Ascending aorta (tissue), 2 donors: ENCODE data around the gene DENND11. TPM values are rescaled to one million over a fixed set of nuclear protein-coding genes. Genes with fewer than 3 reads are reported as not detected.

Experiments
- DNase-seq, 2 donors: peaks; one replicate each; pipeline ENCODE4 v3.0.0-alpha.2; 2019; ENCODE audit warnings: low spot score in 2 of 2
- H3K27ac ChIP-seq, 2 donors: fragments of 200-600 bp; sonication (generic); one replicate each; pipeline ENCODE4 v1.5.1; 2016 to 2017; ENCODE audit warnings: mild to moderate bottlenecking in 1 of 2
- H3K27me3 ChIP-seq: fragments of 200-600 bp; sonication (generic); one replicate; pipeline ENCODE4 v1.5.1; 2017
- H3K36me3 ChIP-seq, 2 donors: fragments of 200-600 bp; sonication (generic); one replicate each; pipeline ENCODE4 v1.5.1; 2016
- H3K4me1 ChIP-seq, 2 donors: fragments of 200-600 bp; sonication (generic); one replicate each; pipeline ENCODE4 v1.5.1; 2016 to 2017; ENCODE audit warnings: mild to moderate bottlenecking in 1 of 2
- H3K4me3 ChIP-seq, 2 donors: fragments of 200-600 bp; sonication (generic); one replicate each; pipeline ENCODE4 v1.5.1; 2016 to 2017; ENCODE audit warnings: mild to moderate bottlenecking in 1 of 2
- H3K9me3 ChIP-seq, 2 donors: fragments of 200-600 bp; sonication (generic); one replicate each; pipeline ENCODE4 v1.5.1; 2016
- intact Hi-C: fragments of 100-400 bp; cut with DNase I; formaldehyde crosslinking; loops from one replicate; pipeline ENCODE4 v1.15.1; 2023
- total RNA-seq: library from RNA; depleted of rRNA; stranded (reverse); fragments of >200 nt; gene quantifications from one replicate; pipeline ENCODE4 v1.1.0, GENCODE V29; 2016
- TF ChIP-seq, protein P1 (sequence below), 3 experiments: fragments of 200-600 bp in 2 of 3; fragments of 450-650 bp in 1 of 3; sonication (generic) in 2 of 3; IDR thresholded peaks; one replicate each; pipeline ENCODE4 v1.5.1; 2016 to 2019; ENCODE audit warnings: antibody characterized with exemption in 3 of 3, mild to moderate bottlenecking in 1 of 3, moderate library complexity in 1 of 3

The DENND11 gene
- total RNA-seq, 1 donor from 2014 or later = 10.4 TPM

DNA sequence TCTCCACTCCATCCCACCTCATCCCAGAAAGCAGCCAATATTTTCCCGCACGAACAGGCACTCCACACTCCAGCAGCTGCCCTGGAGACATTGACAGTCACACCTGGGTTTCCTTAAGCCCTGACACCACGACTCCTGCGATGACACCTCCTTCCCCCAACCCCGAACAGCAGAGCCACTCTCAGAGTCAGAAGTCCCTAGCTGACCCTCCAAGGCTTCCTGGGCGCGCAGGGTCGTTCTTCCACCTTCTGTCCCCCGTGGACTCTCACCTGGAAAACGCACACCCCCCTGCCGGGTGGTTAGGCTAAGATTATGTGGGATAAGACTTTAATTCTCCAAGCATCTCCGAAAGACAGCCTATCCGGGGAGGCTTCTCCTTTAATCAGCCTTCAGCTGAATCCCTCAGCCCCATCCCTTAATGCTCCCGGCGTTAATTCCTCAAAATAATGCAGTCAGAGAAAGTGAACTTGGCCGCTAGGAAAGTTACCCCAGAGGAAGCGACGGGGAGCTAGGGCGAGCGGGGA lies 1.1 kb downstream of the DENND11 start:
- Histone ChIP-seq H3K36me3 (no peaks in the 10 kb centered on the region), H3K4me3 (peak overlapping the region; percentile 84 to 99), H3K27ac (peak overlapping the region; percentile 82 to 97), H3K9me3 (no peaks in the 10 kb centered on the region), H3K27me3 (no peaks in the 10 kb centered on the region), H3K4me1 (peaks cover 0 to 18% of the 10 kb centered on the region in 2 donors)
- intact Hi-C loops = loop anchor here (5.0 kb wide), 1 partner anchor 49 kb away; no protein-coding TSS in a partner anchor
- TF ChIP-seq, protein P1, sequence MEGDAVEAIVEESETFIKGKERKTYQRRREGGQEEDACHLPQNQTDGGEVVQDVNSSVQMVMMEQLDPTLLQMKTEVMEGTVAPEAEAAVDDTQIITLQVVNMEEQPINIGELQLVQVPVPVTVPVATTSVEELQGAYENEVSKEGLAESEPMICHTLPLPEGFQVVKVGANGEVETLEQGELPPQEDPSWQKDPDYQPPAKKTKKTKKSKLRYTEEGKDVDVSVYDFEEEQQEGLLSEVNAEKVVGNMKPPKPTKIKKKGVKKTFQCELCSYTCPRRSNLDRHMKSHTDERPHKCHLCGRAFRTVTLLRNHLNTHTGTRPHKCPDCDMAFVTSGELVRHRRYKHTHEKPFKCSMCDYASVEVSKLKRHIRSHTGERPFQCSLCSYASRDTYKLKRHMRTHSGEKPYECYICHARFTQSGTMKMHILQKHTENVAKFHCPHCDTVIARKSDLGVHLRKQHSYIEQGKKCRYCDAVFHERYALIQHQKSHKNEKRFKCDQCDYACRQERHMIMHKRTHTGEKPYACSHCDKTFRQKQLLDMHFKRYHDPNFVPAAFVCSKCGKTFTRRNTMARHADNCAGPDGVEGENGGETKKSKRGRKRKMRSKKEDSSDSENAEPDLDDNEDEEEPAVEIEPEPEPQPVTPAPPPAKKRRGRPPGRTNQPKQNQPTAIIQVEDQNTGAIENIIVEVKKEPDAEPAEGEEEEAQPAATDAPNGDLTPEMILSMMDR (IDR thresholded peaks at IDR 0.05) = no peak
- no peak for DNase-seq

DNA sequence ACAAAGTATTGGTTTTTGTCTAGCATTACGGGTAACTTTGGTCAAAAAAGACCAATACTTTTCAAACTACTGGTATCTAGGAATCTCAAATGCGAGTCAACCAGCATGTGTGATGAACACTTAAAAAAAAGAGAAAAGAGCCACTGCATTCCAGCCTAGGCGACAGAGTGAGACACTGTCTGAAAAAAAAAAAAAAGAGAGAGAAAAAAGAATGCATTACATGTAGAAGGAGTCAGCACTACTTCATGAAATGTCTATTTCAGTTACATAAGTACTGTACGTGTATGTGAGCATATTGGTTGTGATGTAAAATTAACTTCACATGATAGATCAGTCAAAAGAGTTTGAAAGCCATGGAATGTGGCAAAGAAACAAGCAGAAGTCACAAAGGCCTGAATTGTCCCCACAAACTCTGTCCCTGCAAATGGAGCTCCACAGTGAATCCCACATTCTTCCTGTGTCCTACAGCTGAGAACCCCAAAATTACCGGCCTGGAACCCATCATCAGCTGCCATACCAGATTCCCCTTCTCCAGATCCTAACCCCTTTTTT lies 1.6 kb downstream of the DENND11 start:
- intact Hi-C loops = loop anchor here (5.0 kb wide), 1 partner anchor 48 kb away; no protein-coding TSS in a partner anchor
- no peak for DNase-seq
- no peaks in the 10 kb centered on the region for H3K36me3 ChIP-seq
- no peaks in the 10 kb centered on the region for H3K9me3 ChIP-seq
- H3K27ac ChIP-seq = peak overlapping the region; percentile 82 to 97
- H3K4me1 ChIP-seq = peaks cover 0 to 22% of the 10 kb centered on the region in 2 donors
- TF ChIP-seq, protein P1 (IDR thresholded peaks at IDR 0.05) = no peak
- H3K4me3 ChIP-seq = peak overlapping the region; percentile 84 to 99
- no peaks in the 10 kb centered on the region for H3K27me3 ChIP-seq

DNA sequence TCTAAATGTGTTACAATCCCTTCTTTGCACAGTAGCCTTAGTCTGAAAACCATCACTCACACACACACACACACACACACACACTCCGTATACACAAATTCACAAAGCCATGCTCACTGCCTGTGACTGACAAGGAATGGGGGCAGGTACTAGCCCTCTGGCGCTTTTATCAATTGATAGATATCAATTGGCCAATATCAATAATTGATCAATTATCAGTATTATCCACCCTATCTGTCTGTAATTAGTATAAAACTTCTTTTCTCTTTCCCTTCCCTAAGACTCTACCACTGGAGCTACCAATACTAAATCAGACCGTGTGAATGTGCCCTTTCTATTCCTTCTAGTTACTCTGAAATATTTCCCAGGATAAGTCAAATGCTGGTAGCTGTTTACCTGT lies 2.1 kb downstream of the DENND11 start:
- H3K27ac ChIP-seq = no peak overlapping the region

DNA sequence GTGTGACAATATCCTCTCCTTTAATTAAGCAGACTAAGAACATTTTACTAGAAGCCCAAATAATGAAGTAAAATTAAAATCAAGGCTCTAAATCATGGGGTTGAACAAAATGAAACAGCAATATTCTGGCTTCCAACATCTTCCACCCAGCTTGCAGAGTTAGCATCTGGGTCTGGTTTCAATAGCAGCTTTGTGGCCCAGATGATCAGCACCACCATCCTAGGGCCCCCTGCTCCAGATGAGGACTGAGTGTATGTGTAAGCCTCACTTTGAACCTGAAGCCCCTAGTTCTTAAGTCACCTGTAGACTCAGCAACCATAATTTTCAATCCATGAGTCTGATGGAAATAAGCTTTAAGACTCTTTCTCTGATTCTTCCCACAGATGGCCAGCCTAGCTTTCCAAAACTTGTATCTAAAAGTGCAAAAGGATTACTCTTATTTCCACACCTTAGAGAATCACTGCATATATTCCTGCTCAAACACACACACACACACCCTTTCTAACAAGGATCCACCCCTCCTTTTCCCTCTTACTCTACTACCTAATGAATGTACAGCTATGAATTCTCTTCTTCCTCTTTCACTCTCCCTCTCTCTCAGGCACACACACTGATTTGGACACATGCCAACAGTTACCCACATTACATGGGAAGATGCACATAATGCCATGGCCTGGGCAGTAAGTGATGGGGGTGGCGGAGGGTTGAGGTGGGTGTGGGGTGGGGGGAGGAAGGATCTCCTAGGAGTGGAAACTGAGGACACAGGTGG lies 3.5 kb downstream of the DENND11 start:
- no peaks in the 10 kb centered on the region for H3K27me3 ChIP-seq
- DNase-seq = no peak
- H3K9me3 ChIP-seq = no peaks in the 10 kb centered on the region
- no peak overlapping the region for H3K4me3 ChIP-seq
- no peaks in the 10 kb centered on the region for H3K36me3 ChIP-seq
- intact Hi-C loops = no loop called here
- no peak overlapping the region for H3K27ac ChIP-seq
- TF ChIP-seq, protein P1 (IDR thresholded peaks at IDR 0.05) = no peak
- H3K4me1 ChIP-seq = peaks cover 0 to 22% of the 10 kb centered on the region in 2 donors

More for the DNA sequence above, 2.1 kb downstream of the DENND11 start:
- TF ChIP-seq, protein P1 (IDR thresholded peaks at IDR 0.05) = no peak
- intact Hi-C loops = loop anchor here (5.0 kb wide), 1 partner anchor 48 kb away; no protein-coding TSS in a partner anchor
- no peak overlapping the region for H3K4me3 ChIP-seq
- H3K36me3 ChIP-seq = no peaks in the 10 kb centered on the region
- no peaks in the 10 kb centered on the region for H3K9me3 ChIP-seq
- no peaks in the 10 kb centered on the region for H3K27me3 ChIP-seq
- no peak for DNase-seq
- H3K4me1 ChIP-seq = peaks cover 0 to 22% of the 10 kb centered on the region in 2 donors

DNA sequence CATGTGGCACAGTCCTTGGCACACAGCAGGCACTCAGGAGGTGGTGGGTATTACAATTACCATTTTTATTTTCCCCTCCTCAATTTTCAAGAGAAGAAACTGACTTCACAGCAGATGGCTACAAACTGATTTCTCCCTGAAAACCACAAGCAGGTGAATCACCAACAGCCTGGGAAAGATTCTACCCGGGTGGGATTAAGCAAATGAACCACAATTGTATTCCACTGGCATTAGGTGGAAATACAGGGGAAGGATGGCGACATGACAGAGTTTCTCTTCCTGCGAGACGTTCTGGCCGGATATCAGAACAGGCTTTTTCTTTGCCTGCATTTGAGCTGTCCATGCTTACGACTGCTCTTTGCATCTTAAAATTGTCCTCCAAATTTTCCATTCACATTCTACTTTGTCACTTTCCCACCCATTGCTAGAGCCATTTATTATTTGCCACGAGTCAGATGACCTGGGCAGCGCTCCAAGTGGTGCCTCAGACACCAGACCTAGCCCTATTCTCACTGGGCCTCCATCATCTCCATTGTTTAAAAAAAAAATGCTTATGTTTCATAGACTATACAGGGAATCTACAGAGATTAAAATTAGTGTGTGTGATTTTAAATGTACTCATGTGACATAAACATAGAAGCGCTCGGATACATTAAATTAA lies 4.6 kb downstream of the DENND11 start:
- Histone ChIP-seq H3K27me3 (no peaks in the 10 kb centered on the region), H3K36me3 (no peaks in the 10 kb centered on the region), H3K9me3 (no peaks in the 10 kb centered on the region), H3K4me1 (peaks cover 0 to 22% of the 10 kb centered on the region in 2 donors), H3K4me3 (no peak overlapping the region), H3K27ac (no peak overlapping the region)
- intact Hi-C loops = no loop called here
- no peak for DNase-seq
- TF ChIP-seq, protein P1 (IDR thresholded peaks at IDR 0.05) = no peak
